WTC11 (cell line): ENCODE results near the gene MCM7. TPM values are rescaled to one million over a fixed set of nuclear protein-coding genes. Genes with fewer than 3 reads are reported as not detected.

Experiments used
- ATAC-seq: fragments of 200-7000 bp; cut with Tn5 transposase; 2 replicates; pipeline ENCODE4 v1.10.0; 2021; ENCODE audit warnings: mild to moderate bottlenecking, moderate library complexity
- CTCF ChIA-PET: fragments of 300-600 bp; sonication (Branson Sonifier 250); formaldehyde crosslinking; loops from one replicate; lab custom pipeline; 2021; ENCODE audit warnings: antibody characterized with exemption; lab: Charles Lee
- POLR2A ChIA-PET: fragments of 350-600 bp; sonication (Branson Sonifier 250); formaldehyde crosslinking; loops from one replicate; lab custom pipeline; 2021; ENCODE audit warnings: antibody characterized with exemption; lab: Charles Lee
- DNase-seq: peaks from one replicate; pipeline ENCODE4 v3.0.0; 2021; ENCODE audit warnings: low spot score
- H3K27ac Mint-ChIP-seq: 2 replicates; pipeline ENCODE4 v1.8.0; 2021; ENCODE audit warnings: mixed read lengths
- H3K27me3 Mint-ChIP-seq: 2 replicates; pipeline ENCODE4 v1.8.0; 2021; ENCODE audit warnings: low read depth, mild to moderate bottlenecking, moderate library complexity, mixed read lengths
- H3K36me3 Mint-ChIP-seq: 2 replicates; pipeline ENCODE4 v1.8.0; 2021; ENCODE audit warnings: mixed read lengths
- H3K4me1 Mint-ChIP-seq: 2 replicates; pipeline ENCODE4 v1.8.0; 2022; ENCODE audit warnings: mixed read lengths
- H3K4me3 Mint-ChIP-seq: 2 replicates; pipeline ENCODE4 v1.8.0; 2021; ENCODE audit warnings: mild to moderate bottlenecking, moderate library complexity, mixed read lengths
- H3K9me3 Mint-ChIP-seq: 2 replicates; pipeline ENCODE4 v1.8.0; 2021; ENCODE audit warnings: mixed read lengths
- ATF1 ChIP-seq: sonication (generic); formaldehyde crosslinking; IDR thresholded peaks from 2 replicates; pipeline ENCODE4 v1.8.1; 2023; ENCODE audit warnings: mild to moderate bottlenecking, moderate library complexity, missing genetic modification reagents
- CREB1 ChIP-seq: sonication (generic); formaldehyde crosslinking; IDR thresholded peaks from 2 replicates; pipeline ENCODE4 v1.8.0; 2023; ENCODE audit warnings: mild to moderate bottlenecking, missing genetic modification reagents
- FOXJ3 ChIP-seq: sonication (generic); formaldehyde crosslinking; IDR thresholded peaks from 2 replicates; pipeline ENCODE4 v1.9.0; 2021; ENCODE audit warnings: missing genetic modification reagents, mild to moderate bottlenecking, borderline replicate concordance
- GRHL2 ChIP-seq: fragments of 250-450 bp; sonication (Bioruptor Pico); IDR thresholded peaks from 2 replicates; pipeline ENCODE4 v1.8.0; 2022; ENCODE audit warnings: mild to moderate bottlenecking, moderate library complexity; ENCODE audit not compliant: insufficient replicate concordance, severe bottlenecking
- JAZF1 ChIP-seq: fragments of 250-450 bp; sonication (Bioruptor Pico); IDR thresholded peaks from 2 replicates; pipeline ENCODE4 v1.9.0; 2021; ENCODE audit warnings: moderate library complexity, mild to moderate bottlenecking, inconsistent platforms
- JUN ChIP-seq: sonication (generic); formaldehyde crosslinking; IDR thresholded peaks from 2 replicates; pipeline ENCODE4 v1.8.0; 2023; ENCODE audit warnings: mild to moderate bottlenecking, missing genetic modification reagents
- NR3C1 ChIP-seq: sonication (generic); formaldehyde crosslinking; conservative IDR thresholded peaks from 2 replicates; pipeline ENCODE4 v1.8.1; 2023; ENCODE audit warnings: low read depth, mild to moderate bottlenecking, missing genetic modification reagents
- OVOL2 ChIP-seq: fragments of 250-450 bp; sonication (Bioruptor Pico); IDR thresholded peaks from 2 replicates; pipeline ENCODE4 v1.9.0; 2021; ENCODE audit warnings: mild to moderate bottlenecking, borderline replicate concordance
- PRRX2 ChIP-seq: fragments of 250-450 bp; sonication (Bioruptor Pico); IDR thresholded peaks from 2 replicates; pipeline ENCODE4 v1.8.0; 2021; ENCODE audit warnings: mild to moderate bottlenecking
- RORB ChIP-seq: fragments of 250-450 bp; sonication (Bioruptor Pico); IDR thresholded peaks from 2 replicates; pipeline ENCODE4 v1.9.0; 2021; ENCODE audit warnings: mild to moderate bottlenecking
- SMAD4 ChIP-seq: sonication (generic); formaldehyde crosslinking; IDR thresholded peaks from 2 replicates; pipeline ENCODE4 v1.8.0; 2022; ENCODE audit warnings: mild to moderate bottlenecking, missing genetic modification reagents
- TP53 ChIP-seq: sonication (generic); formaldehyde crosslinking; IDR thresholded peaks from 2 replicates; pipeline ENCODE4 v1.8.1; 2023; ENCODE audit warnings: mild to moderate bottlenecking, missing genetic modification reagents
- ZNF121 ChIP-seq: sonication (generic); formaldehyde crosslinking; IDR thresholded peaks from 2 replicates; pipeline ENCODE4 v1.8.0; 2023; ENCODE audit warnings: missing genetic modification reagents
- ZNF281 ChIP-seq: sonication (generic); formaldehyde crosslinking; IDR thresholded peaks from 2 replicates; pipeline ENCODE4 v1.8.0; 2023; ENCODE audit warnings: mild to moderate bottlenecking, missing genetic modification reagents
- total RNA-seq: library from RNA; stranded (reverse); gene quantifications from 3 replicates; pipeline ENCODE4 v1.2.3, GENCODE V29; 2021
- TF ChIP-seq, protein P1 (sequence below): sonication (generic); formaldehyde crosslinking; IDR thresholded peaks from 2 replicates; pipeline ENCODE4 v1.8.1; 2022; ENCODE audit warnings: mild to moderate bottlenecking, moderate library complexity, missing genetic modification reagents
- TF ChIP-seq, protein P2 (sequence below): fragments of 200-600 bp; IDR thresholded peaks from 2 replicates; pipeline ENCODE4 v1.8.0; 2022; ENCODE audit warnings: antibody characterized with exemption
- TF ChIP-seq, protein P3 (sequence below): sonication (generic); formaldehyde crosslinking; IDR thresholded peaks from 2 replicates; pipeline ENCODE4 v1.8.1; 2023; ENCODE audit warnings: mild to moderate bottlenecking, missing genetic modification reagents
- TF ChIP-seq, protein P4 (sequence below): sonication (generic); formaldehyde crosslinking; IDR thresholded peaks from 2 replicates; pipeline ENCODE4 v1.8.1; 2023; ENCODE audit warnings: mild to moderate bottlenecking, moderate library complexity, missing genetic modification reagents

The MCM7 gene
- total RNA-seq, 1 experiment from 2014 or later: 351 TPM

- no peaks in the 10 kb centered on the region for H3K4me1 Mint-ChIP-seq
- POLR2A ChIA-PET: interaction anchor here (0.7 kb wide), 2 partner anchors 51 to 115 kb away, joined by 3 read pairs; no protein-coding TSS in a partner anchor
Measured at GRCh38 chr7:100137851-100138760, 36.9 kb upstream of the MCM7 start.

GRCh38 chr7:100132697-100133151 is 31.5 kb upstream of the MCM7 start:
- DNase-seq: peak; percentile 74
- H3K9me3 Mint-ChIP-seq: no peaks in the 10 kb centered on the region
- peak overlapping the region; percentile 61; the same call in 1 of the 2 replicates for H3K27ac Mint-ChIP-seq
- H3K4me1 Mint-ChIP-seq: peaks cover 7% of the 10 kb centered on the region
- POLR2A ChIA-PET: interaction anchor here (0.6 to 1.0 kb wide), 3 partner anchors 22 to 42 kb away, joined by 3 to 6 read pairs (median 3); partner anchors contain the start of gene AP4M1
- peak; percentile 82 for ATAC-seq
- H3K36me3 Mint-ChIP-seq: no peaks in the 10 kb centered on the region
- CTCF ChIA-PET: interaction anchor here (0.6 to 4.9 kb wide), 21 partner anchors 9 to 275 kb away, joined by 3 to 54 read pairs (median 4); partner anchors contain the start of genes AP4M1, GAL3ST4, GPC2 and LAMTOR4
- H3K4me3 Mint-ChIP-seq: no peak overlapping the region
- peaks cover 15% of the 10 kb centered on the region for H3K27me3 Mint-ChIP-seq
- TF ChIP-seq, protein P1, sequence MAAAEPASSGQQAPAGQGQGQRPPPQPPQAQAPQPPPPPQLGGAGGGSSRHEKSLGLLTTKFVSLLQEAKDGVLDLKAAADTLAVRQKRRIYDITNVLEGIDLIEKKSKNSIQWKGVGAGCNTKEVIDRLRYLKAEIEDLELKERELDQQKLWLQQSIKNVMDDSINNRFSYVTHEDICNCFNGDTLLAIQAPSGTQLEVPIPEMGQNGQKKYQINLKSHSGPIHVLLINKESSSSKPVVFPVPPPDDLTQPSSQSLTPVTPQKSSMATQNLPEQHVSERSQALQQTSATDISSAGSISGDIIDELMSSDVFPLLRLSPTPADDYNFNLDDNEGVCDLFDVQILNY (CRISPR knock-in tag): no peak
- TF ChIP-seq, protein P2, sequence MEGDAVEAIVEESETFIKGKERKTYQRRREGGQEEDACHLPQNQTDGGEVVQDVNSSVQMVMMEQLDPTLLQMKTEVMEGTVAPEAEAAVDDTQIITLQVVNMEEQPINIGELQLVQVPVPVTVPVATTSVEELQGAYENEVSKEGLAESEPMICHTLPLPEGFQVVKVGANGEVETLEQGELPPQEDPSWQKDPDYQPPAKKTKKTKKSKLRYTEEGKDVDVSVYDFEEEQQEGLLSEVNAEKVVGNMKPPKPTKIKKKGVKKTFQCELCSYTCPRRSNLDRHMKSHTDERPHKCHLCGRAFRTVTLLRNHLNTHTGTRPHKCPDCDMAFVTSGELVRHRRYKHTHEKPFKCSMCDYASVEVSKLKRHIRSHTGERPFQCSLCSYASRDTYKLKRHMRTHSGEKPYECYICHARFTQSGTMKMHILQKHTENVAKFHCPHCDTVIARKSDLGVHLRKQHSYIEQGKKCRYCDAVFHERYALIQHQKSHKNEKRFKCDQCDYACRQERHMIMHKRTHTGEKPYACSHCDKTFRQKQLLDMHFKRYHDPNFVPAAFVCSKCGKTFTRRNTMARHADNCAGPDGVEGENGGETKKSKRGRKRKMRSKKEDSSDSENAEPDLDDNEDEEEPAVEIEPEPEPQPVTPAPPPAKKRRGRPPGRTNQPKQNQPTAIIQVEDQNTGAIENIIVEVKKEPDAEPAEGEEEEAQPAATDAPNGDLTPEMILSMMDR: peak; percentile 80

More at GRCh38 chr7:100137851-100138760, 36.9 kb upstream of the MCM7 start:
- no peak for TF ChIP-seq RORB (CRISPR knock-in tag)
- no peak for TF ChIP-seq GRHL2 (CRISPR knock-in tag)
- TF ChIP-seq PRRX2: no peak
- no peak for TF ChIP-seq ZNF121 (CRISPR knock-in tag)
- no peak for TF ChIP-seq SMAD4 (CRISPR knock-in tag)
- no peak for TF ChIP-seq FOXJ3 (CRISPR knock-in tag)
- TF ChIP-seq CREB1 (CRISPR knock-in tag): no peak
- Mint-ChIP-seq H3K4me3 (no peak overlapping the region), H3K27ac (no peak overlapping the region; the same call in 1 of the 2 replicates), H3K27me3 (peaks cover 14% of the 10 kb centered on the region), H3K36me3 (no peaks in the 10 kb centered on the region), H3K9me3 (no peaks in the 10 kb centered on the region)
- CTCF ChIA-PET: interaction anchor here (0.7 to 1.5 kb wide), 3 partner anchors 10 to 30 kb away, joined by 3 read pairs; partner anchors contain the start of genes GAL3ST4 and LAMTOR4
- DNase-seq (no peak), ATAC-seq (no peak)

DNA sequence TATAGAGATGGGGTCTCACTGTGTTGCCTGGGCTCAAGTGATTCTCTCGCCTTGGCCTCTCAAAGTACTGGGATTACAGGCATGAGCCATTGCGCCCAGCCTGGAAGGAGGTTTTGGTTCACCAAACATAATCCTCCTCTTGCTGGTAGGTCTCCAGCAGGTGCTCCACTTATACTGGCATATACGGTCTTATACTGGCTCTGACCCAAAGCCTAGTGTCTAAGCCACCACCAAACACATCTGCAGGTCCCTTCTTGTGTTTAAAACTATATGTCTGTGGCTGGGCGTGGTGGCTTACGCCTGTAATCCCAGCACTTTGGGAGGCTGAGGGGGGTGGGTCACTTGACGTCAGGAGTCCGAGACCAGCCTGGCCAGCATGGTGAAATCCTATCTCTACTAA is 30.9 kb upstream of the MCM7 start:
- no peak overlapping the region for H3K27ac Mint-ChIP-seq
- no peak for DNase-seq
- ChIA-PET POLR2A (interaction anchor here (1.0 kb wide), 2 partner anchors 23 to 30 kb away, joined by 3 to 6 read pairs; partner anchors contain the start of gene AP4M1), CTCF (interaction anchor here (0.8 to 4.9 kb wide), 18 partner anchors 9 to 152 kb away, joined by 3 to 54 read pairs (median 4); partner anchors contain the start of genes AP4M1, GAL3ST4, GPC2 and LAMTOR4)
- peaks cover 15% of the 10 kb centered on the region for H3K27me3 Mint-ChIP-seq
- H3K4me3 Mint-ChIP-seq: no peak overlapping the region
- no peak for ATAC-seq
- peaks cover 7% of the 10 kb centered on the region for H3K4me1 Mint-ChIP-seq
- H3K9me3 Mint-ChIP-seq: no peaks in the 10 kb centered on the region
- H3K36me3 Mint-ChIP-seq: no peaks in the 10 kb centered on the region
- no peak for TF ChIP-seq JAZF1 (CRISPR knock-in tag)
- no peak for TF ChIP-seq NR3C1 (CRISPR knock-in tag)
- TF ChIP-seq, protein P2: no peak
- TF ChIP-seq TP53 (CRISPR knock-in tag): no peak
- TF ChIP-seq PRRX2: no peak
- TF ChIP-seq, protein P3, sequence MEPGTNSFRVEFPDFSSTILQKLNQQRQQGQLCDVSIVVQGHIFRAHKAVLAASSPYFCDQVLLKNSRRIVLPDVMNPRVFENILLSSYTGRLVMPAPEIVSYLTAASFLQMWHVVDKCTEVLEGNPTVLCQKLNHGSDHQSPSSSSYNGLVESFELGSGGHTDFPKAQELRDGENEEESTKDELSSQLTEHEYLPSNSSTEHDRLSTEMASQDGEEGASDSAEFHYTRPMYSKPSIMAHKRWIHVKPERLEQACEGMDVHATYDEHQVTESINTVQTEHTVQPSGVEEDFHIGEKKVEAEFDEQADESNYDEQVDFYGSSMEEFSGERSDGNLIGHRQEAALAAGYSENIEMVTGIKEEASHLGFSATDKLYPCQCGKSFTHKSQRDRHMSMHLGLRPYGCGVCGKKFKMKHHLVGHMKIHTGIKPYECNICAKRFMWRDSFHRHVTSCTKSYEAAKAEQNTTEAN (CRISPR knock-in tag): no peak
- TF ChIP-seq, protein P4, sequence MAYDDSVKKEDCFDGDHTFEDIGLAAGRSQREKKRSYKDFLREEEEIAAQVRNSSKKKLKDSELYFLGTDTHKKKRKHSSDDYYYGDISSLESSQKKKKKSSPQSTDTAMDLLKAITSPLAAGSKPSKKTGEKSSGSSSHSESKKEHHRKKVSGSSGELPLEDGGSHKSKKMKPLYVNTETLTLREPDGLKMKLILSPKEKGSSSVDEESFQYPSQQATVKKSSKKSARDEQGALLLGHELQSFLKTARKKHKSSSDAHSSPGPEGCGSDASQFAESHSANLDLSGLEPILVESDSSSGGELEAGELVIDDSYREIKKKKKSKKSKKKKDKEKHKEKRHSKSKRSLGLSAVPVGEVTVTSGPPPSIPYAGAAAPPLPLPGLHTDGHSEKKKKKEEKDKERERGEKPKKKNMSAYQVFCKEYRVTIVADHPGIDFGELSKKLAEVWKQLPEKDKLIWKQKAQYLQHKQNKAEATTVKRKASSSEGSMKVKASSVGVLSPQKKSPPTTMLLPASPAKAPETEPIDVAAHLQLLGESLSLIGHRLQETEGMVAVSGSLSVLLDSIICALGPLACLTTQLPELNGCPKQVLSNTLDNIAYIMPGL (CRISPR knock-in tag): no peak
- TF ChIP-seq JUN (CRISPR knock-in tag): no peak
- no peak for TF ChIP-seq ZNF281
- no peak for TF ChIP-seq OVOL2
- TF ChIP-seq ATF1: no peak
